Vagina (tissue), 2 donors: ENCODE results near the gene ACAD8. TPM values are rescaled to one million over a fixed set of nuclear protein-coding genes. Genes with fewer than 3 reads are reported as not detected.

Source experiments
- DNase-seq, 2 donors: peaks; one replicate each; pipeline ENCODE4 v3.0.0-alpha.2; 2017; ENCODE audit errors: extremely low spot score in 2 of 2
- H3K27ac ChIP-seq: fragments of 200-600 bp; sonication (generic); one replicate; pipeline ENCODE4 v1.5.1; 2019
- H3K27me3 ChIP-seq: fragments of 200-600 bp; sonication (generic); one replicate; pipeline ENCODE4 v1.5.1; 2019
- H3K36me3 ChIP-seq, 2 donors: fragments of 200-600 bp; sonication (generic); one replicate each; pipeline ENCODE4 v1.5.1; 2017 to 2019
- H3K4me1 ChIP-seq: fragments of 200-600 bp; sonication (generic); one replicate; pipeline ENCODE4 v1.5.1; 2019
- H3K4me3 ChIP-seq, 2 donors: fragments of 200-600 bp; sonication (generic); 1 replicate in 1 of 2; 2 replicates in 1 of 2; pipeline ENCODE4 v1.5.1; 2016 to 2019
- H3K9me3 ChIP-seq: fragments of 200-600 bp; sonication (generic); one replicate; pipeline ENCODE4 v1.5.1; 2019
- CTCF ChIP-seq, 3 experiments: fragments of 450-650 bp in 2 of 3; fragments of 200-600 bp in 1 of 3; sonication (generic) in 1 of 3; IDR thresholded peaks; one replicate each; pipeline ENCODE4 v1.5.1; 2017 to 2019; ENCODE audit warnings: antibody characterized with exemption in 3 of 3, mild to moderate bottlenecking in 2 of 3, moderate library complexity in 2 of 3
- POLR2A ChIP-seq, 2 donors: fragments of 450-650 bp; IDR thresholded peaks; one replicate each; pipeline ENCODE4 v1.6.1; 2017; ENCODE audit warnings: antibody characterized with exemption in 2 of 2, mild to moderate bottlenecking in 2 of 2, moderate library complexity in 2 of 2
- POLR2AphosphoS5 ChIP-seq, 2 donors: sonication (generic); formaldehyde crosslinking; IDR thresholded peaks; one replicate each; pipeline ENCODE4 v1.9.0; 2017; ENCODE audit warnings: antibody characterized with exemption in 2 of 2, mild to moderate bottlenecking in 2 of 2, low read depth in 1 of 2; ENCODE audit not compliant: insufficient read depth in 1 of 2
- intact Hi-C: fragments of 100-400 bp; cut with DNase I; formaldehyde crosslinking; loops from one replicate; pipeline ENCODE4 v1.15.1; 2023
- total RNA-seq: library from RNA; depleted of rRNA; stranded (reverse); fragments of >200 nt; gene quantifications from one replicate; pipeline ENCODE4 v1.2.3, GENCODE V29; 2016

The ACAD8 gene
- total RNA-seq, 1 donor from 2014 or later, result 31.9 TPM

GRCh38 chr11:134293119-134294113 lies 40.0 kb downstream of the ACAD8 start:
- no peak for TF ChIP-seq CTCF (IDR thresholded peaks at IDR 0.05)
- no peak for TF ChIP-seq POLR2A (IDR thresholded peaks at IDR 0.05)
- TF ChIP-seq POLR2AphosphoS5 (IDR thresholded peaks at IDR 0.05; ENCODE audit: insufficient read depth in 1 of 2, low read depth in 1 of 2), result no peak
- Histone ChIP-seq H3K9me3 (no peaks in the 10 kb centered on the region), H3K27me3 (no peaks in the 10 kb centered on the region), H3K27ac (no peak overlapping the region), H3K4me3 (no peak overlapping the region), H3K36me3 (no peaks in the 10 kb centered on the region), H3K4me1 (no peaks in the 10 kb centered on the region)
- peak in 1 of 2 donors; percentile 84 for DNase-seq
- intact Hi-C loops, result no loop called here

- TF ChIP-seq POLR2AphosphoS5 (IDR thresholded peaks at IDR 0.05; ENCODE audit: insufficient read depth in 1 of 2, low read depth in 1 of 2), result no peak
- no peak for TF ChIP-seq POLR2A (IDR thresholded peaks at IDR 0.05)
- no peak for TF ChIP-seq CTCF (IDR thresholded peaks at IDR 0.05)
Measured at GRCh38 chr11:134294664-134295063, 41.3 kb downstream of the ACAD8 start.

GRCh38 chr11:134312223-134312622 lies 58.9 kb downstream of the ACAD8 start:
- H3K9me3 ChIP-seq, result no peaks in the 10 kb centered on the region
- TF ChIP-seq POLR2AphosphoS5 (IDR thresholded peaks at IDR 0.05; ENCODE audit: insufficient read depth in 1 of 2, low read depth in 1 of 2) (no peak), CTCF (IDR thresholded peaks at IDR 0.05) (no peak), POLR2A (IDR thresholded peaks at IDR 0.05) (no peak)
- no peak overlapping the region for H3K4me3 ChIP-seq
- no peaks in the 10 kb centered on the region for H3K4me1 ChIP-seq
- no peaks in the 10 kb centered on the region for H3K36me3 ChIP-seq
- no peak overlapping the region for H3K27ac ChIP-seq
- intact Hi-C loops, result no loop called here
- no peak for DNase-seq
- no peaks in the 10 kb centered on the region for H3K27me3 ChIP-seq

More at GRCh38 chr11:134294664-134295063, 41.3 kb downstream of the ACAD8 start:
- Histone ChIP-seq H3K4me1 (no peaks in the 10 kb centered on the region), H3K27ac (no peak overlapping the region), H3K36me3 (no peaks in the 10 kb centered on the region), H3K27me3 (no peaks in the 10 kb centered on the region), H3K9me3 (no peaks in the 10 kb centered on the region), H3K4me3 (no peak overlapping the region)
- peak in 1 of 2 donors; percentile 25 for DNase-seq
- intact Hi-C loops, result no loop called here

- Histone ChIP-seq H3K4me3 (no peak overlapping the region), H3K4me1 (no peaks in the 10 kb centered on the region), H3K27ac (no peak overlapping the region), H3K36me3 (no peaks in the 10 kb centered on the region), H3K9me3 (no peaks in the 10 kb centered on the region), H3K27me3 (no peaks in the 10 kb centered on the region)
- intact Hi-C loops, result no loop called here
- TF ChIP-seq POLR2A (IDR thresholded peaks at IDR 0.05) (no peak), CTCF (IDR thresholded peaks at IDR 0.05) (no peak), POLR2AphosphoS5 (IDR thresholded peaks at IDR 0.05; ENCODE audit: insufficient read depth in 1 of 2, low read depth in 1 of 2) (no peak)
- DNase-seq, result no peak
Measured at GRCh38 chr11:134312807-134313206, 59.4 kb downstream of the ACAD8 start.

GRCh38 chr11:134313379-134313778 lies 60.0 kb downstream of the ACAD8 start:
- intact Hi-C loops, result no loop called here
- no peaks in the 10 kb centered on the region for H3K27me3 ChIP-seq
- no peaks in the 10 kb centered on the region for H3K4me1 ChIP-seq
- DNase-seq, result no peak
- no peaks in the 10 kb centered on the region for H3K36me3 ChIP-seq
- no peak overlapping the region for H3K4me3 ChIP-seq
- H3K27ac ChIP-seq, result no peak overlapping the region
- no peaks in the 10 kb centered on the region for H3K9me3 ChIP-seq
- TF ChIP-seq POLR2A (IDR thresholded peaks at IDR 0.05) (no peak), POLR2AphosphoS5 (IDR thresholded peaks at IDR 0.05; ENCODE audit: insufficient read depth in 1 of 2, low read depth in 1 of 2) (no peak), CTCF (IDR thresholded peaks at IDR 0.05) (no peak)
